Measurements from ENCODE around the gene MAGI2. TPM values are rescaled to one million over a fixed set of nuclear protein-coding genes. Genes with fewer than 3 reads are reported as not detected.

The MAGI2 gene
- total RNA-seq, 1 donor from 2014 or later, result 64.2 TPM

DNA sequence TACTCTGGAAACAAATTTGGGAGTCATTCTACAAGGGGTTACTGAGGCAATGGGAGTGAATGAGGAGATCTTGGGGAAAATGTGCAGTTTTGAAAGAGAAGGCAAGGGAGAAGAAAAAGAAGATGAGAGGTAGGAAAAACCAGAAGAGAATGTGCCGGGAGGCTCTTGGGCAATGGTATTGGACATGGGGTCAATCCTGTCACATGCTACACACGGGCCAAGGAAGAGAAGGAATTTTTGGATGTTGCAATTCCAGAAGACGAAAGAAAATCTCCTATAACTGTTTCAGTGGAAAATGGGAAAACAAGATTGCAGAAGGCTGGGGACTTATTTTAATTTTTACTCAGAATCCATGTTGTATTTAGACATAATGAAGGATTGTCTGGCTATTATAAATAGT, 1039.9 kb downstream of the MAGI2 start:
- no peak for DNase-seq
- Mint-ChIP-seq H3K27me3 (ENCODE audit: unreplicated experiment) (no peaks in the 10 kb centered on the region), H3K27ac (ENCODE audit: unreplicated experiment) (no peak overlapping the region), H3K36me3 (ENCODE audit: unreplicated experiment) (no peaks in the 10 kb centered on the region), H3K4me3 (ENCODE audit: unreplicated experiment) (no peak overlapping the region), H3K4me1 (ENCODE audit: low read depth, unreplicated experiment) (no peaks in the 10 kb centered on the region), H3K9me3 (ENCODE audit: unreplicated experiment) (peaks cover 1% of the 10 kb centered on the region)
- TF ChIP-seq, protein P1, sequence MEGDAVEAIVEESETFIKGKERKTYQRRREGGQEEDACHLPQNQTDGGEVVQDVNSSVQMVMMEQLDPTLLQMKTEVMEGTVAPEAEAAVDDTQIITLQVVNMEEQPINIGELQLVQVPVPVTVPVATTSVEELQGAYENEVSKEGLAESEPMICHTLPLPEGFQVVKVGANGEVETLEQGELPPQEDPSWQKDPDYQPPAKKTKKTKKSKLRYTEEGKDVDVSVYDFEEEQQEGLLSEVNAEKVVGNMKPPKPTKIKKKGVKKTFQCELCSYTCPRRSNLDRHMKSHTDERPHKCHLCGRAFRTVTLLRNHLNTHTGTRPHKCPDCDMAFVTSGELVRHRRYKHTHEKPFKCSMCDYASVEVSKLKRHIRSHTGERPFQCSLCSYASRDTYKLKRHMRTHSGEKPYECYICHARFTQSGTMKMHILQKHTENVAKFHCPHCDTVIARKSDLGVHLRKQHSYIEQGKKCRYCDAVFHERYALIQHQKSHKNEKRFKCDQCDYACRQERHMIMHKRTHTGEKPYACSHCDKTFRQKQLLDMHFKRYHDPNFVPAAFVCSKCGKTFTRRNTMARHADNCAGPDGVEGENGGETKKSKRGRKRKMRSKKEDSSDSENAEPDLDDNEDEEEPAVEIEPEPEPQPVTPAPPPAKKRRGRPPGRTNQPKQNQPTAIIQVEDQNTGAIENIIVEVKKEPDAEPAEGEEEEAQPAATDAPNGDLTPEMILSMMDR (IDR thresholded peaks at IDR 0.05; ENCODE audit: partially characterized antibody, unreplicated experiment), result no peak

DNA sequence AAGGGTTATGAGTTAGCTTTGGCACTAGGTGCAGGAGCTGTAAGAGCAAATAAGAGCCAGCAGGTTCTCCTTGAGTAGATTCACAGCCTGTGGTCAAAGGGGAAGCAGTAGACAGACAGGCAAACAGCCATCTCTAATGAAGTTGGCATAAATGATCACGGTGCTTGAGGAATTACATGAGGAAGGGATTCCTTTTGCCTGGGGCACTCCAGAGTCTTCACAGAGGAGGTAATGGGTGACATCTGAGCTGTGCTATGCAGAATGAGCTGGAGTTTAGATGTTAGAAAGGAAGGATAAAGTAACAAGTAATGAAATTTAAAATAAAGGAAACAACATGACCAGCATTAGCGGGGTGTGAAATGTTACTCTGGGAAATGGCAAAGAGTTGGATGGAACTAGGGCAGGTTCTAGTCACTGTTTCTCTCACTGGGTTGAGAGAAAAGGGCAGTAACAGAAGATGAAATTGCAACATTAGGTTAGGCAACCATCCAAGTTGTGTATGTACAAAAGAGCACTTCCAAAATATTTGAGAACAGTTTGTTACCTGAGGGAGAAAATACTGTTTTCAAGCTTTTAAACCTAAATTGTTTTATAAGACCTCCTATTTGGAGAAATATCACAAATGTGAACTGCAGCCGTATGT, 1041.1 kb downstream of the MAGI2 start:
- peaks cover 1% of the 10 kb centered on the region for H3K9me3 Mint-ChIP-seq (ENCODE audit: unreplicated experiment)
- H3K4me1 Mint-ChIP-seq (ENCODE audit: low read depth, unreplicated experiment), result no peaks in the 10 kb centered on the region
- TF ChIP-seq, protein P1 (IDR thresholded peaks at IDR 0.05; ENCODE audit: partially characterized antibody, unreplicated experiment), result no peak
- no peak overlapping the region for H3K27ac Mint-ChIP-seq (ENCODE audit: unreplicated experiment)
- no peak for DNase-seq
- no peaks in the 10 kb centered on the region for H3K36me3 Mint-ChIP-seq (ENCODE audit: unreplicated experiment)
- H3K27me3 Mint-ChIP-seq (ENCODE audit: unreplicated experiment), result no peaks in the 10 kb centered on the region
- H3K4me3 Mint-ChIP-seq (ENCODE audit: unreplicated experiment), result no peak overlapping the region

DNA sequence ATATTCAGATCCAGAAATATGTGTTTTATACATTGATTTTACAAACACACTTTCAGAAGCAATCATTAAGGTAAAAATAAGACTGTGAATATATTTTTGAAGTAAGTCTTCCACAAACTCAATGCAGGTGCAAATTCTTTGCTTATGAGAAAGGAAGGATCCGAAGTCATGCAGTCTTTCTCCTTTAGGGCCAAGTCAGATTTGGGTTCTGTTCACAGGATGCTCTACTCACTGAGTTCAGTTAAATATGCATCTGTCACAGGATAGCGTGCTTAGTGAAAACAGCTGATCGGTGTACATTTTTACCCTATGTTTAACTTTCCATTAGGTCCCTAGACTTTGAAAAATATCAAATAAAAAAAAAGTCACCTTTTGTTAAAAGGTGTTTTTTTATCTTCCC, 1046.4 kb downstream of the MAGI2 start:
- Mint-ChIP-seq H3K4me3 (ENCODE audit: unreplicated experiment) (no peak overlapping the region), H3K9me3 (ENCODE audit: unreplicated experiment) (peaks cover 3% of the 10 kb centered on the region), H3K36me3 (ENCODE audit: unreplicated experiment) (no peaks in the 10 kb centered on the region), H3K27ac (ENCODE audit: unreplicated experiment) (no peak overlapping the region), H3K4me1 (ENCODE audit: low read depth, unreplicated experiment) (no peaks in the 10 kb centered on the region), H3K27me3 (ENCODE audit: unreplicated experiment) (no peaks in the 10 kb centered on the region)
- TF ChIP-seq, protein P1 (IDR thresholded peaks at IDR 0.05; ENCODE audit: partially characterized antibody, unreplicated experiment), result no peak
- no peak for DNase-seq

DNA sequence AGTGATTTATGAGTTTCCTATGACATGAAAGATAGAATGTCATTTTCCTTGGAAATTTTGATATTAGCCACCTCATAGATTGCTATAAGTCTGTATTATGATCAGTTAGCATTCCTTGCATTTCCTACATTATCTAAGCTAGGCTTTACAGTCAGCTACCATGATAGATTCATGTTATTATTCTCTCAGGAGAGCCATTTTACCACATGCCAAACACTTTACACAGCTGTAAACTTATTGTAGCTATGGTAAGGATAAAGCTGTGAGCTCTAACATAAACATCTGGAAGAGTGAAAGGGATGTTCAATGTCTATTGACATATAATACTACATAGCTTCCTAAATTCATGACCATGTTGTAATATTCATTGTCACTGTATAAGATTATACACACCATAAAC, 1046.9 kb downstream of the MAGI2 start:
- Mint-ChIP-seq H3K9me3 (ENCODE audit: unreplicated experiment) (peaks cover 3% of the 10 kb centered on the region), H3K36me3 (ENCODE audit: unreplicated experiment) (no peaks in the 10 kb centered on the region)
- DNase-seq, result no peak

DNA sequence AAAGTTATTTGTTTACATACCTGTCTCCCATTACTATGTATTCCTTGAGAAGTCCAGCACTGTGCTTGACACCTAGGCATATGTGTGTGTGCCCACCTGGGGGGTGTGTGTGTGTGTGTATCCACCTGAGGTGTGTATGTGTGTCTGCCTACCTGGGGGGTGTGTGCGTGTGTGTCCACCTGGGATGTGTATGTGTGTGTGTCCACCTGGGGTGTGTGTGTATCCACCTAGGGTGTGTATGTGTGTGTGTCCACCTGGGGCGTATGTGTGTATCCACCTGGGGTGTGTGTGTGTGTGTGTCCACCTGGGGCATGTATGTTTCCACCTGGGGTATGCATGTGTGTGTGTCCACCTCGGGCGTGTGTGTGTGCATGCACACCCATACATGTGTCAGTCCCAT, 1051.4 kb downstream of the MAGI2 start:
- no peak overlapping the region for H3K27ac Mint-ChIP-seq (ENCODE audit: unreplicated experiment)

More for the DNA sequence above, 1046.9 kb downstream of the MAGI2 start:
- no peak overlapping the region for H3K4me3 Mint-ChIP-seq (ENCODE audit: unreplicated experiment)
- TF ChIP-seq, protein P1 (IDR thresholded peaks at IDR 0.05; ENCODE audit: partially characterized antibody, unreplicated experiment), result no peak
- H3K4me1 Mint-ChIP-seq (ENCODE audit: low read depth, unreplicated experiment), result no peaks in the 10 kb centered on the region
- H3K27me3 Mint-ChIP-seq (ENCODE audit: unreplicated experiment), result no peaks in the 10 kb centered on the region
- no peak overlapping the region for H3K27ac Mint-ChIP-seq (ENCODE audit: unreplicated experiment)

More for the DNA sequence above, 1051.4 kb downstream of the MAGI2 start:
- Mint-ChIP-seq H3K36me3 (ENCODE audit: unreplicated experiment) (no peaks in the 10 kb centered on the region), H3K4me3 (ENCODE audit: unreplicated experiment) (no peak overlapping the region), H3K4me1 (ENCODE audit: low read depth, unreplicated experiment) (no peaks in the 10 kb centered on the region), H3K9me3 (ENCODE audit: unreplicated experiment) (peaks cover 2% of the 10 kb centered on the region), H3K27me3 (ENCODE audit: unreplicated experiment) (no peaks in the 10 kb centered on the region)
- TF ChIP-seq, protein P1 (IDR thresholded peaks at IDR 0.05; ENCODE audit: partially characterized antibody, unreplicated experiment), result no peak
- no peak for DNase-seq

Data from glutamatergic neuron (in vitro differentiated cells).